ENCODE data around the gene ANKRD40.

ANKRD40 gene

DNA sequence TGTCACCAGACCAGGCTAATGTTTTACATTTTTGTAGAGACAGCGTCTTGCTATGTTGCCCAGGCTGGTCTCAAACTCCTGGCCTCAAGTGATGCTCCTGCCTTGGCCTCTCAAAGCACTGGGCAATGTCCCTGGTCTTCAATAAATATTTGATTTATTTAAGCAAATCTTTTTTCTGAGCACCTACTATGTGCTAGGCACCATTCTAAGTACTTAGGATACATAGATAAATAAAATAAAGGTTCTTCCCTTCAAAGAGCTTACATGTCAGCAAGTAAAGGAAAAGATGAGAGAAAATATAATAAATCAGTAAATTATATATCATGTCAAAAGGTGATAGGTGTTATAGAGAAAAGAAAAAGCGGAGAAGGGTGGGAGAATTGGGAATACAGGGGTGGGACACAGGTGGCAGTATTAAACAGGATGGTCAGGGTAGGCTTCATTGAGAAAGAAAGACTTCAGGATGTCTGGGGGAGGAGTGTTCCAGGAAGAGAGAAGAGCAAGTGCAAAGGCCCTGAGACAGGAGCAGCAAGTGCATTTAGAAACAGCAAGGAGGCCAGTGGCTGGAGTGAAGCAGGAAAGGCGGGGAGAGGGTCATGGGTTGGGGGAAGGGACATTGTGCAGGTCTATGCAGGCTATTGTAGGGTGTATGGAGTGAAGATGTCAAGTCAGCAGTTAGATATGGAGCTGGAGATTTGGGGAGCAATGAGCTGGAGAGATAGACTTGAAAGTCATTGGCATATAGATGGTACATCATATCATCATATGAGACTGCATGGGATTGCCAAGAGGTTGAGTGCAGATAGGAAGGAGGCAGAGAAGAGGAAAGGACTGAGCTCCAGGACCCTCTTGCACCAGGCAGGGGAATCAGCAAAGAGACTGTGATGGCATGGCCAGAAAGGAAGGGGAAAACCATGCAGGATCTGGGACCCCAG, 61.7 kb downstream of the ANKRD40 start:
- no peak for DNase-seq
